Panc1 (cell line): ENCODE data around the gene MPZL1. TPM values are rescaled to one million over a fixed set of nuclear protein-coding genes. Genes with fewer than 3 reads are reported as not detected.

Source experiments
- ATAC-seq: fragments of 200-7000 bp; cut with Tn5 transposase; 2 replicates; pipeline ENCODE4 v1.9.1; 2020; ENCODE audit warnings: mild to moderate bottlenecking, moderate library complexity
- BruUV-seq: library from RNA; stranded (reverse); fragments of 400-500 nt; replicated peaks from 2 replicates; lab custom pipeline; 2021; lab: Mats Ljungman, UMichigan
- CTCF ChIA-PET: fragments of 300-600 bp; sonication (Branson Sonifier 250); formaldehyde crosslinking; loops from one replicate; lab custom pipeline; 2022; ENCODE audit warnings: antibody characterized with exemption; lab: Charles Lee
- POLR2A ChIA-PET: fragments of 300-600 bp; sonication (Branson Sonifier 250); formaldehyde crosslinking; loops from one replicate; lab custom pipeline; 2022; ENCODE audit warnings: antibody characterized with exemption; lab: Charles Lee
- DNase-seq: peaks from one replicate; pipeline ENCODE4 v3.0.0-alpha.2; 2010; ENCODE audit warnings: low read depth, low spot score
- H3K27ac ChIP-seq: 2 replicates; pipeline ENCODE4 v1.5.1; 2011; ENCODE audit warnings: mild to moderate bottlenecking, low read length, inconsistent platforms
- H3K27me3 ChIP-seq: fragments of 200-500 bp; sonication (Bioruptor generic); 2 replicates; pipeline ENCODE4 v1.6.0; 2014; ENCODE audit warnings: low read length, inconsistent platforms; ENCODE audit not compliant: control insufficient read depth, insufficient read depth
- H3K36me3 ChIP-seq: fragments of 200-500 bp; sonication (Bioruptor generic); 2 replicates; pipeline ENCODE4 v1.5.1; 2014; ENCODE audit warnings: inconsistent platforms, mild to moderate bottlenecking, low read length, moderate library complexity; ENCODE audit not compliant: control insufficient read depth, insufficient read depth
- H3K4me1 ChIP-seq: 2 replicates; pipeline ENCODE4 v1.5.1; 2011; ENCODE audit warnings: inconsistent platforms, mild to moderate bottlenecking, low read length, moderate library complexity; ENCODE audit not compliant: control insufficient read depth, insufficient read depth
- H3K4me3 ChIP-seq, 2 experiments: 2 replicates each; pipeline ENCODE4 v1.5.1; 2011 to 2012; ENCODE audit warnings: low read depth in 2 of 2, low read length in 2 of 2, mild to moderate bottlenecking in 2 of 2, inconsistent platforms in 1 of 2, moderate library complexity in 1 of 2
- H3K9me3 ChIP-seq: fragments of 200-500 bp; sonication (Bioruptor generic); 2 replicates; pipeline ENCODE4 v1.5.1; 2014; ENCODE audit warnings: low read depth, mild to moderate bottlenecking, inconsistent platforms, low read length, moderate library complexity; ENCODE audit not compliant: control insufficient read depth, insufficient read depth
- POLR2AphosphoS5 ChIP-seq: IDR thresholded peaks from 2 replicates; pipeline ENCODE4 v1.6.1; 2012; ENCODE audit warnings: mild to moderate bottlenecking, low read depth, low read length, moderate library complexity
- SIN3A ChIP-seq: IDR thresholded peaks from 2 replicates; pipeline ENCODE4 v1.6.1; 2012; ENCODE audit warnings: low read depth, mild to moderate bottlenecking, low read length, moderate library complexity, borderline replicate concordance; ENCODE audit not compliant: insufficient read depth
- TCF7L2 ChIP-seq: IDR thresholded peaks from 2 replicates; pipeline ENCODE4 v1.6.1; 2011; ENCODE audit warnings: mild to moderate bottlenecking, low read depth, low read length, inconsistent platforms
- in situ Hi-C: cut with HindIII; loops from 2 replicates; pipeline ENCODE4 v1.10.0; 2016; ENCODE audit warnings: low sequenced_read_pairs, low pct_unique_long_range_greater_than_20kb
- intact Hi-C: fragments of 100-400 bp; cut with micrococcal nuclease; formaldehyde crosslinking; loops from one replicate; pipeline ENCODE4 v1.10.0; 2022; ENCODE audit not compliant: unreplicated experiment
- total RNA-seq: library from RNA; stranded (reverse); gene quantifications from one replicate; pipeline ENCODE4 v1.2.1, GENCODE V29; 2021; ENCODE audit not compliant: unreplicated experiment
- TF ChIP-seq, protein P1 (sequence below): fragments of 450-650 bp; IDR thresholded peaks from 2 replicates; pipeline ENCODE4 v1.5.1; 2017; ENCODE audit warnings: mild to moderate bottlenecking
- TF ChIP-seq, protein P2 (sequence below), 2 experiments: IDR thresholded peaks; 2 replicates each; pipeline ENCODE4 v1.6.1; 2011 to 2012; ENCODE audit warnings: low read depth in 2 of 2, control low read depth in 1 of 2, low read length in 1 of 2, mild to moderate bottlenecking in 1 of 2, moderate library complexity in 1 of 2; ENCODE audit not compliant: insufficient read depth in 1 of 2

Gene MPZL1
- total RNA-seq, 1 experiment from 2014 or later: 72.0 TPM

- BruUV-seq: no TSS peak
- ATAC-seq (no peak), DNase-seq (no peak)
- no peaks in the 10 kb centered on the region for H3K27me3 ChIP-seq
- TF ChIP-seq, protein P1, sequence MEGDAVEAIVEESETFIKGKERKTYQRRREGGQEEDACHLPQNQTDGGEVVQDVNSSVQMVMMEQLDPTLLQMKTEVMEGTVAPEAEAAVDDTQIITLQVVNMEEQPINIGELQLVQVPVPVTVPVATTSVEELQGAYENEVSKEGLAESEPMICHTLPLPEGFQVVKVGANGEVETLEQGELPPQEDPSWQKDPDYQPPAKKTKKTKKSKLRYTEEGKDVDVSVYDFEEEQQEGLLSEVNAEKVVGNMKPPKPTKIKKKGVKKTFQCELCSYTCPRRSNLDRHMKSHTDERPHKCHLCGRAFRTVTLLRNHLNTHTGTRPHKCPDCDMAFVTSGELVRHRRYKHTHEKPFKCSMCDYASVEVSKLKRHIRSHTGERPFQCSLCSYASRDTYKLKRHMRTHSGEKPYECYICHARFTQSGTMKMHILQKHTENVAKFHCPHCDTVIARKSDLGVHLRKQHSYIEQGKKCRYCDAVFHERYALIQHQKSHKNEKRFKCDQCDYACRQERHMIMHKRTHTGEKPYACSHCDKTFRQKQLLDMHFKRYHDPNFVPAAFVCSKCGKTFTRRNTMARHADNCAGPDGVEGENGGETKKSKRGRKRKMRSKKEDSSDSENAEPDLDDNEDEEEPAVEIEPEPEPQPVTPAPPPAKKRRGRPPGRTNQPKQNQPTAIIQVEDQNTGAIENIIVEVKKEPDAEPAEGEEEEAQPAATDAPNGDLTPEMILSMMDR: no peak
- no peak overlapping the region for H3K27ac ChIP-seq
- in situ Hi-C loops (no loop called here), intact Hi-C loops (no loop called here)
- H3K9me3 ChIP-seq: no peaks in the 10 kb centered on the region
- no peak overlapping the region for H3K4me3 ChIP-seq
- POLR2A ChIA-PET: no interaction called here
- no peaks in the 10 kb centered on the region for H3K36me3 ChIP-seq
- H3K4me1 ChIP-seq: no peaks in the 10 kb centered on the region
- CTCF ChIA-PET: no interaction called here
Observed at GRCh38 chr1:167781558-167781957, 59.8 kb downstream of the MPZL1 start.

- Histone ChIP-seq H3K36me3 (no peaks in the 10 kb centered on the region), H3K4me3 (no peak overlapping the region), H3K27me3 (no peaks in the 10 kb centered on the region), H3K9me3 (no peaks in the 10 kb centered on the region), H3K4me1 (no peaks in the 10 kb centered on the region), H3K27ac (no peak overlapping the region)
- DNase-seq: no peak
- ChIA-PET CTCF (interaction anchor here (0.6 kb wide), 1 partner anchor 510 kb away, joined by 4 read pairs; no protein-coding TSS in a partner anchor), POLR2A (no interaction called here)
- BruUV-seq: no TSS peak
- TF ChIP-seq SIN3A: no peak
- no peak for TF ChIP-seq TCF7L2
- TF ChIP-seq POLR2AphosphoS5: no peak
- TF ChIP-seq, protein P2, sequence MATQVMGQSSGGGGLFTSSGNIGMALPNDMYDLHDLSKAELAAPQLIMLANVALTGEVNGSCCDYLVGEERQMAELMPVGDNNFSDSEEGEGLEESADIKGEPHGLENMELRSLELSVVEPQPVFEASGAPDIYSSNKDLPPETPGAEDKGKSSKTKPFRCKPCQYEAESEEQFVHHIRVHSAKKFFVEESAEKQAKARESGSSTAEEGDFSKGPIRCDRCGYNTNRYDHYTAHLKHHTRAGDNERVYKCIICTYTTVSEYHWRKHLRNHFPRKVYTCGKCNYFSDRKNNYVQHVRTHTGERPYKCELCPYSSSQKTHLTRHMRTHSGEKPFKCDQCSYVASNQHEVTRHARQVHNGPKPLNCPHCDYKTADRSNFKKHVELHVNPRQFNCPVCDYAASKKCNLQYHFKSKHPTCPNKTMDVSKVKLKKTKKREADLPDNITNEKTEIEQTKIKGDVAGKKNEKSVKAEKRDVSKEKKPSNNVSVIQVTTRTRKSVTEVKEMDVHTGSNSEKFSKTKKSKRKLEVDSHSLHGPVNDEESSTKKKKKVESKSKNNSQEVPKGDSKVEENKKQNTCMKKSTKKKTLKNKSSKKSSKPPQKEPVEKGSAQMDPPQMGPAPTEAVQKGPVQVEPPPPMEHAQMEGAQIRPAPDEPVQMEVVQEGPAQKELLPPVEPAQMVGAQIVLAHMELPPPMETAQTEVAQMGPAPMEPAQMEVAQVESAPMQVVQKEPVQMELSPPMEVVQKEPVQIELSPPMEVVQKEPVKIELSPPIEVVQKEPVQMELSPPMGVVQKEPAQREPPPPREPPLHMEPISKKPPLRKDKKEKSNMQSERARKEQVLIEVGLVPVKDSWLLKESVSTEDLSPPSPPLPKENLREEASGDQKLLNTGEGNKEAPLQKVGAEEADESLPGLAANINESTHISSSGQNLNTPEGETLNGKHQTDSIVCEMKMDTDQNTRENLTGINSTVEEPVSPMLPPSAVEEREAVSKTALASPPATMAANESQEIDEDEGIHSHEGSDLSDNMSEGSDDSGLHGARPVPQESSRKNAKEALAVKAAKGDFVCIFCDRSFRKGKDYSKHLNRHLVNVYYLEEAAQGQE (IDR thresholded peaks at IDR 0.05; ENCODE audit: insufficient read depth in 1 of 2, low read depth in 2 of 2, low read length in 1 of 2): no peak
- TF ChIP-seq, protein P1: no peak
- intact Hi-C loops (no loop called here), in situ Hi-C loops (no loop called here)
- ATAC-seq: no peak
Observed at GRCh38 chr1:167782946-167783345, 61.2 kb downstream of the MPZL1 start.
